Breast epithelium (tissue), 3 donors: Measurements from ENCODE around the gene ACADS.

Experiments used
- CTCF ChIP-seq, 3 donors: fragments of 450-650 bp; IDR thresholded peaks; one replicate each; pipeline ENCODE4 v1.5.1; 2016 to 2017; ENCODE audit warnings: antibody characterized with exemption in 3 of 3, mild to moderate bottlenecking in 3 of 3, moderate library complexity in 3 of 3
- POLR2AphosphoS5 ChIP-seq, 3 donors: sonication (generic); formaldehyde crosslinking; IDR thresholded peaks; one replicate each; pipeline ENCODE4 v1.6.1; 2017; ENCODE audit warnings: antibody characterized with exemption in 3 of 3

- TF ChIP-seq CTCF (IDR thresholded peaks at IDR 0.05) (no peak), POLR2AphosphoS5 (IDR thresholded peaks at IDR 0.05) (no peak)
These were observed 37.9 kb upstream of the ACADS start for GRCh38 chr12:120687578-120688289.
